SK-N-SH (cell line): ENCODE measurements around the gene AFF3. TPM values are rescaled to one million over a fixed set of nuclear protein-coding genes. Genes with fewer than 3 reads are reported as not detected.

Experiments used
- CTCF ChIA-PET: fragments of 300-600, 350-600 bp; formaldehyde crosslinking; extraction: SDS; loops from one replicate; lab custom pipeline; 2021; lab: Yijun Ruan, JAX
- POLR2A ChIA-PET: fragments of 350-600 bp; sonication (Branson Sonifier 250); formaldehyde crosslinking; extraction: SDS; loops from one replicate; lab custom pipeline; 2020; ENCODE audit warnings: antibody characterized with exemption, inconsistent platforms; lab: Yijun Ruan, JAX
- DNase-seq: peaks from one replicate; pipeline ENCODE4 v3.0.0; 2012
- H2AFZ ChIP-seq: fragments of 200-600 bp; sonication (generic); 2 replicates; pipeline ENCODE4 v1.8.1; 2016; ENCODE audit warnings: antibody characterized with exemption, mild to moderate bottlenecking, low read depth
- H3F3A ChIP-seq: fragments of 200-600 bp; sonication (generic); replicated peaks from 2 replicates; pipeline ENCODE3; 2016; ENCODE audit warnings: antibody characterized with exemption, mild to moderate bottlenecking; ENCODE audit not compliant: insufficient read depth
- H3K27ac ChIP-seq, 2 experiments: fragments of 200-500 bp in 1 of 2; fragments of 200-600 bp in 1 of 2; sonication (Bioruptor generic) in 1 of 2; sonication (generic), shearing (Covaris generic) in 1 of 2; 2 replicates each; pipeline versions ENCODE4 v1.5.1 to v1.6.1; 2014 to 2016; ENCODE audit warnings: low read depth in 2 of 2, inconsistent platforms in 1 of 2, low read length in 1 of 2, mild to moderate bottlenecking in 1 of 2, mixed read lengths in 1 of 2
- H3K27me3 ChIP-seq: fragments of 200-600 bp; sonication (generic), shearing (Covaris generic); 2 replicates; pipeline ENCODE4 v1.6.1; 2016; ENCODE audit warnings: mixed run types; ENCODE audit not compliant: insufficient read depth
- H3K36me3 ChIP-seq, 2 experiments: fragments of 200-500 bp in 1 of 2; fragments of 200-600 bp in 1 of 2; sonication (Bioruptor generic) in 1 of 2; sonication (generic) in 1 of 2; replicated peaks in 1 of 2; 2 replicates each; pipeline versions ENCODE3 to v1.5.1; 2014 to 2016; ENCODE audit warnings: low read length in 1 of 2, mild to moderate bottlenecking in 1 of 2; ENCODE audit not compliant: insufficient read depth in 2 of 2, control insufficient read depth in 1 of 2
- H3K4me1 ChIP-seq, 2 experiments: fragments of 200-500 bp in 1 of 2; fragments of 200-600 bp in 1 of 2; sonication (Bioruptor generic) in 1 of 2; sonication (generic), shearing (Covaris generic) in 1 of 2; 2 replicates each; pipeline versions ENCODE4 v1.5.1 to v1.6.1; 2014 to 2016; ENCODE audit warnings: low read depth in 1 of 2, low read length in 1 of 2, mixed run types in 1 of 2; ENCODE audit not compliant: insufficient read depth in 2 of 2, control insufficient read depth in 1 of 2
- H3K4me2 ChIP-seq: fragments of 200-600 bp; sonication (generic), shearing (Covaris generic); 2 replicates; pipeline ENCODE4 v1.6.1; 2017; ENCODE audit warnings: mixed run types
- H3K4me3 ChIP-seq, 2 experiments: fragments of 200-500 bp in 1 of 2; fragments of 200-600 bp in 1 of 2; sonication (Bioruptor generic) in 1 of 2; sonication (generic), shearing (Covaris generic) in 1 of 2; 2 replicates each; pipeline versions ENCODE4 v1.5.1 to v1.8.1; 2014 to 2016; ENCODE audit warnings: low read depth in 2 of 2, inconsistent platforms in 1 of 2, low read length in 1 of 2, mild to moderate bottlenecking in 1 of 2, mixed read lengths in 1 of 2, moderate library complexity in 1 of 2
- H3K79me2 ChIP-seq: fragments of 200-600 bp; sonication (generic); 2 replicates; pipeline ENCODE4 v1.8.1; 2017; ENCODE audit warnings: mild to moderate bottlenecking; ENCODE audit not compliant: insufficient read depth
- H3K9ac ChIP-seq: fragments of 200-600 bp; sonication (generic); 2 replicates; pipeline ENCODE4 v1.6.1; 2017; ENCODE audit warnings: mixed run types
- H3K9me2 ChIP-seq: fragments of 200-600 bp; sonication (generic); 2 replicates; pipeline ENCODE4 v1.6.1; 2017; ENCODE audit warnings: mixed run types
- H3K9me3 ChIP-seq: fragments of 200-600 bp; sonication (generic); 2 replicates; pipeline ENCODE4 v1.6.1; 2017; ENCODE audit warnings: mixed run types, mild to moderate bottlenecking, moderate library complexity
- H4K20me1 ChIP-seq: fragments of 200-600 bp; sonication (generic); 2 replicates; pipeline ENCODE4 v1.6.1; 2017; ENCODE audit warnings: mild to moderate bottlenecking, mixed run types; ENCODE audit not compliant: insufficient read depth
- ELF1 ChIP-seq: IDR thresholded peaks from 2 replicates; pipeline ENCODE4 v1.4.0; 2012
- EP300 ChIP-seq, 2 experiments: IDR thresholded peaks; 2 replicates each; pipeline versions ENCODE4 v1.4.0 to v1.6.1; 2012; ENCODE audit warnings: borderline replicate concordance in 1 of 2, low read depth in 1 of 2, low read length in 1 of 2
- EZH2phosphoT487 ChIP-seq: fragments of 200-600 bp; sonication (generic); IDR thresholded peaks from 2 replicates; pipeline ENCODE4 v1.6.1; 2017; ENCODE audit warnings: low read depth, mixed run types, mild to moderate bottlenecking, antibody characterized with exemption, moderate library complexity, borderline replicate concordance
- FOSL2 ChIP-seq: IDR thresholded peaks from 2 replicates; pipeline ENCODE4 v1.4.0; 2012; ENCODE audit warnings: low read depth, mild to moderate bottlenecking, moderate library complexity, borderline replicate concordance
- GABPA ChIP-seq: IDR thresholded peaks from 2 replicates; pipeline ENCODE4 v1.4.0; 2012; ENCODE audit warnings: low read depth, mild to moderate bottlenecking
- MXI1 ChIP-seq: IDR thresholded peaks from 2 replicates; pipeline ENCODE4 v1.6.1; 2012; ENCODE audit warnings: mild to moderate bottlenecking, low read depth, low read length, improper control_type of control experiment
- NFIC ChIP-seq: IDR thresholded peaks from 2 replicates; pipeline ENCODE4 v1.4.0; 2012; ENCODE audit warnings: borderline replicate concordance
- NRF1 ChIP-seq: IDR thresholded peaks from 2 replicates; pipeline ENCODE4 v1.6.1; 2012; ENCODE audit warnings: low read depth, mild to moderate bottlenecking, low read length
- POLR2AphosphoS5 ChIP-seq: IDR thresholded peaks from 2 replicates; pipeline ENCODE4 v1.6.1; 2012; ENCODE audit warnings: low read depth, low read length
- RAD21 ChIP-seq: IDR thresholded peaks from 2 replicates; pipeline ENCODE4 v1.6.1; 2012; ENCODE audit warnings: mild to moderate bottlenecking, low read length
- RFX5 ChIP-seq: IDR thresholded peaks from 2 replicates; pipeline ENCODE4 v1.6.1; 2012; ENCODE audit warnings: mild to moderate bottlenecking, improper control_type of control experiment, low read length
- SIN3A ChIP-seq: IDR thresholded peaks from 2 replicates; pipeline ENCODE4 v1.6.1; 2012; ENCODE audit warnings: low read depth, mild to moderate bottlenecking, low read length, moderate library complexity, borderline replicate concordance
- SMC3 ChIP-seq: IDR thresholded peaks from 2 replicates; pipeline ENCODE4 v1.6.1; 2012; ENCODE audit warnings: low read depth, low read length, improper control_type of control experiment
- TEAD4 ChIP-seq: IDR thresholded peaks from 2 replicates; pipeline ENCODE4 v1.4.0; 2012; ENCODE audit warnings: mild to moderate bottlenecking, borderline replicate concordance; ENCODE audit not compliant: insufficient read depth
- YY1 ChIP-seq: IDR thresholded peaks from 2 replicates; pipeline ENCODE4 v1.4.0; 2012; ENCODE audit warnings: low read depth, mild to moderate bottlenecking
- ZBTB33 ChIP-seq: IDR thresholded peaks from 2 replicates; pipeline ENCODE4 v1.4.0; 2012; ENCODE audit warnings: low read depth, borderline replicate concordance
- WGBS: methylation state at CpG from one replicate; pipeline ENCODE4 v1.1.6; 2017; ENCODE audit warnings: low lambda C conversion rate; 5-methylcytosine and 5-hydroxymethylcytosine counted together
- polyA plus RNA-seq, 3 experiments: library from polyadenylated mRNA; depleted of rRNA; stranded (reverse); fragments of >200 nt; gene quantifications; 2 replicates each; pipeline ENCODE4 v1.2.3, GENCODE V29; 2012
- TF ChIP-seq, protein P1 (sequence below): fragments of 200-600 bp; sonication (generic); IDR thresholded peaks from 2 replicates; pipeline ENCODE4 v1.6.1; 2017; ENCODE audit warnings: antibody characterized with exemption, mild to moderate bottlenecking, moderate library complexity

The AFF3 gene
- polyA plus RNA-seq, 1 of the 3 experiments (the other 2 are of a cell fraction) = 0.36 TPM

GRCh38 chr2:100119235-100119634, 23.2 kb downstream of the AFF3 start:
- Histone ChIP-seq H3F3A (no peaks in the 10 kb centered on the region), H3K9ac (no peak overlapping the region), H3K79me2 (no peaks in the 10 kb centered on the region), H3K36me3 (no peaks in the 10 kb centered on the region), H3K4me3 (no peak overlapping the region), H2AFZ (no peak overlapping the region), H3K27me3 (no peaks in the 10 kb centered on the region), H3K4me1 (no peaks in the 10 kb centered on the region), H3K9me2 (no peaks in the 10 kb centered on the region), H4K20me1 (no peaks in the 10 kb centered on the region), H3K9me3 (no peaks in the 10 kb centered on the region), H3K4me2 (no peak overlapping the region), H3K27ac (no peak overlapping the region)
- 56% methylated on average over 1 of the region's 1 CpG for WGBS
- CTCF ChIA-PET = interaction anchor here (2.0 kb wide), 1 partner anchor 12 kb away, joined by 5 read pairs; no protein-coding TSS in a partner anchor
- POLR2A ChIA-PET = no interaction called here
- TF ChIP-seq ZBTB33 = no peak
- TF ChIP-seq YY1 = no peak
- TF ChIP-seq GABPA = no peak
- TF ChIP-seq, protein P1, sequence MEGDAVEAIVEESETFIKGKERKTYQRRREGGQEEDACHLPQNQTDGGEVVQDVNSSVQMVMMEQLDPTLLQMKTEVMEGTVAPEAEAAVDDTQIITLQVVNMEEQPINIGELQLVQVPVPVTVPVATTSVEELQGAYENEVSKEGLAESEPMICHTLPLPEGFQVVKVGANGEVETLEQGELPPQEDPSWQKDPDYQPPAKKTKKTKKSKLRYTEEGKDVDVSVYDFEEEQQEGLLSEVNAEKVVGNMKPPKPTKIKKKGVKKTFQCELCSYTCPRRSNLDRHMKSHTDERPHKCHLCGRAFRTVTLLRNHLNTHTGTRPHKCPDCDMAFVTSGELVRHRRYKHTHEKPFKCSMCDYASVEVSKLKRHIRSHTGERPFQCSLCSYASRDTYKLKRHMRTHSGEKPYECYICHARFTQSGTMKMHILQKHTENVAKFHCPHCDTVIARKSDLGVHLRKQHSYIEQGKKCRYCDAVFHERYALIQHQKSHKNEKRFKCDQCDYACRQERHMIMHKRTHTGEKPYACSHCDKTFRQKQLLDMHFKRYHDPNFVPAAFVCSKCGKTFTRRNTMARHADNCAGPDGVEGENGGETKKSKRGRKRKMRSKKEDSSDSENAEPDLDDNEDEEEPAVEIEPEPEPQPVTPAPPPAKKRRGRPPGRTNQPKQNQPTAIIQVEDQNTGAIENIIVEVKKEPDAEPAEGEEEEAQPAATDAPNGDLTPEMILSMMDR = no peak
- no peak for TF ChIP-seq SMC3
- no peak for TF ChIP-seq POLR2AphosphoS5
- TF ChIP-seq ELF1 = no peak
- no peak for TF ChIP-seq MXI1
- TF ChIP-seq FOSL2 = no peak
- no peak for TF ChIP-seq EZH2phosphoT487
- TF ChIP-seq RFX5 = no peak
- no peak for TF ChIP-seq TEAD4
- TF ChIP-seq RAD21 = no peak
- no peak for TF ChIP-seq NFIC
- TF ChIP-seq EP300 (IDR thresholded peaks at IDR 0.05; ENCODE audit: borderline replicate concordance in 1 of 2, low read depth in 1 of 2, low read length in 1 of 2) = no peak
- TF ChIP-seq SIN3A = no peak
- TF ChIP-seq NRF1 = no peak
- no peak for DNase-seq
